H1 (cell line): ENCODE results near the gene LONP2. TPM values are rescaled to one million over a fixed set of nuclear protein-coding genes. Genes with fewer than 3 reads are reported as not detected.

ENCODE experiments used
- CTCF ChIA-PET: fragments of 300-600 bp; sonication (Branson Sonifier 250); formaldehyde crosslinking; loops from one replicate; lab custom pipeline; 2021; ENCODE audit not compliant: partially characterized antibody; lab: Charles Lee
- POLR2A ChIA-PET: fragments of 300-600 bp; sonication (Branson Sonifier 250); formaldehyde crosslinking; loops from one replicate; lab custom pipeline; 2021; ENCODE audit warnings: inconsistent platforms; ENCODE audit not compliant: partially characterized antibody; lab: Charles Lee
- DNase-seq, 2 experiments: peaks; one replicate each; pipeline versions ENCODE4 v3.0.0 to v3.0.0-alpha.2; 2010 to 2022; ENCODE audit warnings: low spot score in 2 of 2, low read depth in 1 of 2, mixed read lengths in 1 of 2
- FAIRE-seq: peaks from 2 replicates; lab custom pipeline; 2011; peaks lifted over from hg19 to GRCh38; lab: Jason Lieb, UNC
- H2AFZ ChIP-seq: 2 replicates; pipeline ENCODE4 v1.8.1; 2012; ENCODE audit warnings: low read length, inconsistent platforms
- H2AK5ac ChIP-seq: 2 replicates; pipeline ENCODE4 v1.6.1; 2013; ENCODE audit warnings: low read depth, low read length
- H2BK120ac ChIP-seq: replicated peaks from 2 replicates; pipeline ENCODE3; 2013; ENCODE audit warnings: low read depth, low read length, inconsistent platforms
- H2BK12ac ChIP-seq: 2 replicates; pipeline ENCODE4 v1.6.1; 2013; ENCODE audit warnings: low read depth, low read length
- H2BK15ac ChIP-seq: 2 replicates; pipeline ENCODE4 v1.6.1; 2013; ENCODE audit warnings: low read length
- H2BK20ac ChIP-seq: 2 replicates; pipeline ENCODE4 v1.6.1; 2013; ENCODE audit warnings: low read length
- H2BK5ac ChIP-seq: 2 replicates; pipeline ENCODE4 v1.6.1; 2013; ENCODE audit warnings: low read depth, low read length
- H3K14ac ChIP-seq: 2 replicates; pipeline ENCODE4 v1.6.1; 2013; ENCODE audit warnings: inconsistent platforms; ENCODE audit not compliant: insufficient read length
- H3K18ac ChIP-seq: 2 replicates; pipeline ENCODE4 v1.6.1; 2013; ENCODE audit warnings: low read length; ENCODE audit errors: extremely low read depth
- H3K23ac ChIP-seq: 2 replicates; pipeline ENCODE4 v1.6.1; 2013; ENCODE audit warnings: inconsistent platforms; ENCODE audit not compliant: insufficient read length
- H3K23me2 ChIP-seq: 2 replicates; pipeline ENCODE4 v1.6.1; 2013; ENCODE audit warnings: low read depth, low read length
- H3K27ac ChIP-seq: 2 replicates; pipeline ENCODE4 v1.6.1; 2011; ENCODE audit warnings: low read depth, low read length, inconsistent platforms
- H3K27me3 ChIP-seq, 4 experiments: replicated peaks in 1 of 4; 1 replicate in 1 of 4; 2 replicates in 3 of 4; pipeline versions ENCODE4 v1.6.1 to v1.8.1; 2011 to 2013; ENCODE audit warnings: low read length in 3 of 4, mild to moderate bottlenecking in 3 of 4, inconsistent platforms in 2 of 4, mixed read lengths in 2 of 4, moderate library complexity in 1 of 4; ENCODE audit not compliant: control insufficient read depth in 3 of 4, insufficient read depth in 3 of 4; ENCODE audit errors: extremely low read depth in 1 of 4
- H3K36me3 ChIP-seq, 4 experiments: 2 replicates each; pipeline versions ENCODE4 v1.6.1 to v1.8.1; 2011 to 2013; ENCODE audit warnings: mild to moderate bottlenecking in 4 of 4, low read length in 3 of 4, moderate library complexity in 2 of 4, control low read depth in 1 of 4, inconsistent platforms in 1 of 4; ENCODE audit not compliant: insufficient read depth in 4 of 4, control insufficient read depth in 2 of 4
- H3K4ac ChIP-seq: replicated peaks from 2 replicates; pipeline ENCODE3; 2013; ENCODE audit warnings: low read length, low read depth, mixed read lengths, inconsistent platforms; ENCODE audit not compliant: insufficient read length
- H3K4me1 ChIP-seq, 4 experiments: replicated peaks in 1 of 4; 1 replicate in 1 of 4; 2 replicates in 3 of 4; pipeline versions ENCODE4 v1.6.1 to v1.8.1; 2011 to 2013; ENCODE audit warnings: low read length in 3 of 4, inconsistent platforms in 2 of 4, mixed read lengths in 1 of 4; ENCODE audit not compliant: insufficient read depth in 4 of 4, control insufficient read depth in 3 of 4
- H3K4me2 ChIP-seq, 2 experiments: 2 replicates each; pipeline versions ENCODE4 v1.6.1 to v1.8.1; 2011 to 2013; ENCODE audit warnings: low read depth in 2 of 2, low read length in 2 of 2, control low read depth in 1 of 2, inconsistent platforms in 1 of 2, mild to moderate bottlenecking in 1 of 2; ENCODE audit not compliant: insufficient read depth in 1 of 2
- H3K4me3 ChIP-seq, 4 experiments: fragments of 200-600, 300-600 bp in 1 of 4; sonication (generic), shearing (Covaris generic), sonication (Bioruptor Twin) in 1 of 4; 2 replicates each; pipeline versions ENCODE4 v1.5.1 to v1.8.1; 2011 to 2016; ENCODE audit warnings: low read length in 4 of 4, low read depth in 3 of 4, control low read depth in 2 of 4, inconsistent platforms in 2 of 4, mild to moderate bottlenecking in 2 of 4, mixed read lengths in 1 of 4, moderate library complexity in 1 of 4; ENCODE audit not compliant: insufficient read depth in 2 of 4; ENCODE audit errors: extremely low read depth in 1 of 4
- H3K56ac ChIP-seq: replicated peaks from 2 replicates; pipeline ENCODE3; 2013; ENCODE audit warnings: low read depth, mild to moderate bottlenecking, mixed read lengths, low read length, inconsistent platforms; ENCODE audit not compliant: insufficient read length
- H3K79me1 ChIP-seq: 2 replicates; pipeline ENCODE4 v1.6.1; 2013; ENCODE audit warnings: low read depth, low read length, control low read depth
- H3K79me2 ChIP-seq, 2 experiments: 2 replicates each; pipeline versions ENCODE4 v1.6.1 to v1.8.1; 2012 to 2013; ENCODE audit warnings: low read length in 2 of 2, mild to moderate bottlenecking in 2 of 2, inconsistent platforms in 1 of 2; ENCODE audit not compliant: insufficient read depth in 2 of 2, control insufficient read depth in 1 of 2
- H3K9ac ChIP-seq, 4 experiments: replicated peaks in 1 of 4; 1 replicate in 1 of 4; 2 replicates in 3 of 4; pipeline versions ENCODE4 v1.6.1 to v1.8.1; 2011 to 2013; ENCODE audit warnings: low read depth in 3 of 4, low read length in 3 of 4, control low read depth in 2 of 4, mild to moderate bottlenecking in 2 of 4, moderate library complexity in 2 of 4, inconsistent platforms in 1 of 4; ENCODE audit errors: extremely low read depth in 1 of 4
- H3K9me3 ChIP-seq, 2 experiments: 2 replicates each; pipeline versions ENCODE4 v1.6.1 to v1.8.1; 2012 to 2013; ENCODE audit warnings: mild to moderate bottlenecking in 2 of 2, moderate library complexity in 2 of 2, control low read depth in 1 of 2, inconsistent platforms in 1 of 2, low read depth in 1 of 2, low read length in 1 of 2, mixed read lengths in 1 of 2; ENCODE audit not compliant: insufficient read depth in 2 of 2
- H4K20me1 ChIP-seq, 2 experiments: replicated peaks in 1 of 2; 2 replicates each; pipeline versions ENCODE3 to v1.8.1; 2011 to 2013; ENCODE audit warnings: inconsistent platforms in 2 of 2, low read length in 2 of 2, mild to moderate bottlenecking in 1 of 2; ENCODE audit not compliant: insufficient read depth in 2 of 2, control insufficient read depth in 1 of 2
- H4K5ac ChIP-seq: 2 replicates; pipeline ENCODE4 v1.6.1; 2013; ENCODE audit warnings: low read length, low read depth, mixed read lengths, inconsistent platforms; ENCODE audit not compliant: insufficient read length
- H4K8ac ChIP-seq: 2 replicates; pipeline ENCODE4 v1.8.0; 2013; ENCODE audit warnings: mild to moderate bottlenecking, moderate library complexity, low read length, inconsistent platforms; ENCODE audit not compliant: insufficient read depth; ENCODE audit errors: extremely low read depth
- H4K91ac ChIP-seq: replicated peaks from 2 replicates; pipeline ENCODE3; 2013; ENCODE audit warnings: low read length, mixed read lengths, inconsistent platforms; ENCODE audit not compliant: insufficient read length
- WGBS, 2 experiments: shearing (Covaris generic) in 1 of 2; methylation state at CpG; one replicate each; pipeline versions ENCODE4 v1.1.6 to v1.1.7; 2013 to 2015; ENCODE audit warnings: low lambda C conversion rate in 2 of 2, mixed read lengths in 2 of 2, inconsistent platforms in 1 of 2, low coverage in 1 of 2, missing lambda C conversion rate in 1 of 2; ENCODE audit not compliant: insufficient replicate concordance in 2 of 2, insufficient coverage in 1 of 2, insufficient read length in 1 of 2; ENCODE audit errors: extremely low coverage in 1 of 2, missing lambda C conversion rate in 1 of 2; 5-methylcytosine and 5-hydroxymethylcytosine counted together
- polyA plus RNA-seq, 7 experiments: library from polyadenylated mRNA; depleted of rRNA in 3 of 7; stranded (reverse) in 5 of 7; unstranded in 2 of 7; fragments of >200 nt in 5 of 7; fragments of 200-250 nt in 2 of 7; gene quantifications; 1 replicate in 5 of 7; 2 replicates in 1 of 7; 4 replicates in 1 of 7; pipeline versions ENCODE4 v1.2.1 to v1.2.3, GENCODE V29; 2011 to 2013; ENCODE audit warnings: missing spikeins in 2 of 7, mixed read lengths in 2 of 7
- total RNA-seq: library from RNA; stranded (reverse); fragmentation: NEBNext Ultra II Directional; extraction: Animal tissue kit (Norgen Biotek cat#: 25700); gene quantifications from 2 replicates; pipeline ENCODE4 v1.2.1, GENCODE V29; 2021
- TF ChIP-seq, protein P1 (sequence below): IDR thresholded peaks from 2 replicates; pipeline ENCODE4 v1.6.1; 2011; ENCODE audit warnings: low read depth, mild to moderate bottlenecking, low read length; ENCODE audit not compliant: insufficient read depth

The LONP2 gene
- total and polyA plus RNA-seq, 2 of the 8 experiments (the other 6 are each of a cell fraction or from before 2014, with no cell fraction given) = 8.1 to 23.1 TPM

DNA sequence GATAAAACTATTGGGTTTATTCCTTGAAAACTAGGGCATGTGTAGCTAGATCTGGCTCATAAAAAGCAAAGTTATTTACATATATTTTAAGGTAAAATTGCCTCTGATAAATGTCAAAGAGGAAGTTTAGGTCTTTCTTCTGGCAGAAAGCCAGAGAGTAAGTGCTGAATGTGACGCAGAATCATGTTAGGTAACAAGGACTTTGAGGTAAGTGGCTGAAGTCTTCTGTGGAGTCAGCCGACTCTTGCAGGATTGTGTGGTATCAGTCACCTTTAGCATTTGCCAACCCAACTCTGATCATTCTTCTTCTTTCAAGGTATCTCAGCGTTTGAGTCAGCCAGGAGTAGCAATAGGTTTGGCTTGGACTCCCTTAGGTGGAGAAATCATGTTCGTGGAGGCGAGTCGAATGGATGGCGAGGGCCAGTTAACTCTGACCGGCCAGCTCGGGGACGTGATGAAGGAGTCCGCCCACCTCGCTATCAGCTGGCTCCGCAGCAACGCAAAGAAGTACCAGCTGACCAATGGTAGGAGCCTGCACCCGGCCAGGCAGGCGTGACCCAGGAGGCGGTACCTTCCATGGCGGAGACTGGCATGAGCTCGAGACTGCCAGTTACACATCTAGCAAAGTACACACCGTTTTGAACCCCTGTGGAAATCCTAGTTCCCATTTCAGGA lies 103.2 kb downstream of the LONP2 start:
- Histone ChIP-seq H4K20me1 (peaks cover 0 to 3% of the 10 kb centered on the region in 2 experiments), H3K18ac (no peak overlapping the region), H2AFZ (no peak overlapping the region), H3K79me1 (peaks cover 5% of the 10 kb centered on the region; the same call in 1 of the 2 replicates), H3K23me2 (no peaks in the 10 kb centered on the region), H2AK5ac (no peak overlapping the region), H2BK120ac (no peak overlapping the region), H4K91ac (no peak overlapping the region), H2BK15ac (no peak overlapping the region), H3K9me3 (no peaks in the 10 kb centered on the region), H3K23ac (no peak overlapping the region), H3K79me2 (no peaks in the 10 kb centered on the region), H3K4ac (no peak overlapping the region), H3K4me1 (no peaks in the 10 kb centered on the region), H3K56ac (no peak overlapping the region), H3K4me3 (no peak overlapping the region), H3K27me3 (no peaks in the 10 kb centered on the region), H4K8ac (no peak overlapping the region), H4K5ac (no peak overlapping the region), H3K4me2 (no peak overlapping the region), H2BK12ac (no peak overlapping the region), H3K36me3 (peaks cover 2 to 12% (median 5%) of the 10 kb centered on the region in 4 experiments; a peak in 5 of 8 replicates), H3K14ac (no peak overlapping the region), H2BK20ac (no peak overlapping the region), H3K9ac (no peak overlapping the region; a peak in 1 of 7 replicates), H3K27ac (no peak overlapping the region), H2BK5ac (no peak overlapping the region)
- whole genome bisulfite sequencing, 2 experiments = 91% methylated on average over 20 of the region's 20 CpGs; no CpG with 5 or more reads in 1 of the 2 experiments
- ChIA-PET POLR2A (interaction anchor here (0.6 to 2.4 kb wide), 7 partner anchors 10 to 514 kb away, joined by 3 to 8 read pairs (median 3); no protein-coding TSS in a partner anchor), CTCF (interaction anchor here (1.0 to 1.4 kb wide), 4 partner anchors 90 to 283 kb away, joined by 3 read pairs; no protein-coding TSS in a partner anchor)
- DNase-seq = no peak
- no peak for FAIRE-seq
- TF ChIP-seq, protein P1, sequence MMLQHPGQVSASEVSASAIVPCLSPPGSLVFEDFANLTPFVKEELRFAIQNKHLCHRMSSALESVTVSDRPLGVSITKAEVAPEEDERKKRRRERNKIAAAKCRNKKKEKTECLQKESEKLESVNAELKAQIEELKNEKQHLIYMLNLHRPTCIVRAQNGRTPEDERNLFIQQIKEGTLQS = no peak
